ENCODE results near the gene ZFYVE27.

DNA sequence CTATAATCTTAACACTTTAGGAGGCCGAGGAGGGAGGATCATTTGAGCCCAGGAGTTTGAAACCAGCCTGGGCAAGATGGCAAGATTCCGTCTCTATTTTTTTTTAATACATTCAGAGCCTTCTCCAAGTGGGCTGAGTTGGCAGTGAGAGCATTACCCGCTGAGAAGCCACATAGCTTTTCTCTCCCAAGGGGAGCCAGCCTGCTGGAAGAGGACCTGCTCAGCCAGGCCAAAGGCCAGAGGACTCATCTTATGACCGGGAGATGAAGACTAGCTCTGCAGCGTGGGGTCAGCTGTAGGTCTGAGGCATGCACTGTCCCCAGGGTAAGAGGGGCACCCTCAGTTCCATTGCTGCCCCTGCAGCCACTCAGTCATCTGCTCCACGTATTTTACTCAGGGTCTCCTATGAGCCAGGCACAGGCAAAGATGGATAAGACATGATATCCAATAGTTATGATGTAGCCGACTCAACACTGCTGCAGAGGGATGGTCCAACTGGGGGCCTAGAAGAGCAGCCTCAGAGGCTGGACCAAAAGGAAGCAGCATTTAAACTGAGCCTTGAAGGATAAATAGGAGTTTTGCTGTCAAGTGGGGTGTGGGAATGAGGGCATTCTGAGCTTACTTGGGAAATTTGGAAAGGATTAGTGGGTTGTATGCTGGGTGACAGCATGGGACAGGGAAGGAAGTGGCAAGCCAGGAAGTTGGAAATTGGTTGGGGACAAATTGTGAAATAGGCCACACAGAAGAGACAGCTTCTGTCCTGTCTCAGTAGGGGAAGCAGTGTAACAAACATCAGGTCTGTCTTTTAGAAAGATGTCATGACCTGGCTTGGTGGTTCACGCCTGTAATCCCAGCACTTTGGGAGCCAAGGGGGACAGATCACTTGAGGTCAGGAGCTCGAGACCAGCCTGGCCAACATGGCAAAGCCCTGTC lies 25.0 kb upstream of the ZFYVE27 start:
- TF ChIP-seq, protein P1, sequence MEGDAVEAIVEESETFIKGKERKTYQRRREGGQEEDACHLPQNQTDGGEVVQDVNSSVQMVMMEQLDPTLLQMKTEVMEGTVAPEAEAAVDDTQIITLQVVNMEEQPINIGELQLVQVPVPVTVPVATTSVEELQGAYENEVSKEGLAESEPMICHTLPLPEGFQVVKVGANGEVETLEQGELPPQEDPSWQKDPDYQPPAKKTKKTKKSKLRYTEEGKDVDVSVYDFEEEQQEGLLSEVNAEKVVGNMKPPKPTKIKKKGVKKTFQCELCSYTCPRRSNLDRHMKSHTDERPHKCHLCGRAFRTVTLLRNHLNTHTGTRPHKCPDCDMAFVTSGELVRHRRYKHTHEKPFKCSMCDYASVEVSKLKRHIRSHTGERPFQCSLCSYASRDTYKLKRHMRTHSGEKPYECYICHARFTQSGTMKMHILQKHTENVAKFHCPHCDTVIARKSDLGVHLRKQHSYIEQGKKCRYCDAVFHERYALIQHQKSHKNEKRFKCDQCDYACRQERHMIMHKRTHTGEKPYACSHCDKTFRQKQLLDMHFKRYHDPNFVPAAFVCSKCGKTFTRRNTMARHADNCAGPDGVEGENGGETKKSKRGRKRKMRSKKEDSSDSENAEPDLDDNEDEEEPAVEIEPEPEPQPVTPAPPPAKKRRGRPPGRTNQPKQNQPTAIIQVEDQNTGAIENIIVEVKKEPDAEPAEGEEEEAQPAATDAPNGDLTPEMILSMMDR (conservative IDR thresholded peaks at IDR 0.05), result no peak
- no peak for TF ChIP-seq ZFX (IDR thresholded peaks at IDR 0.05)
